ENCODE measurements around the gene MEN1.

MEN1 gene

GRCh38 chr11:64845129-64845775, 34.9 kb upstream of the MEN1 start:
- DNase-seq, result no peak

GRCh38 chr11:64844330-64845128, 34.2 kb upstream of the MEN1 start, which contains the start of gene CDC42BPG:
CDC42BPG (minus strand) TSS chr11:64844653; CDS start chr11:64844569, 84 bp downstream.
- peak; percentile 68 for DNase-seq

GRCh38 chr11:64843686-64844329, 33.5 kb upstream of the MEN1 start:
- no peak for DNase-seq

GRCh38 chr11:64842851-64843685, 32.7 kb upstream of the MEN1 start:
- DNase-seq, result peak; percentile 42

GRCh38 chr11:64842366-64842759, 32.0 kb upstream of the MEN1 start:
- no peak for DNase-seq

GRCh38 chr11:64841592-64842365, 31.4 kb upstream of the MEN1 start:
- DNase-seq, result no peak

GRCh38 chr11:64839887-64840782, 29.8 kb upstream of the MEN1 start:
- DNase-seq, result no peak

- no peak for DNase-seq
Observed at GRCh38 chr11:64839335-64839734, 29.0 kb upstream of the MEN1 start.

GRCh38 chr11:64838600-64839334, 28.4 kb upstream of the MEN1 start:
- DNase-seq, result no peak

GRCh38 chr11:64837887-64838351, 27.6 kb upstream of the MEN1 start:
- DNase-seq, result no peak

GRCh38 chr11:64836448-64837072, 26.2 kb upstream of the MEN1 start:
- DNase-seq, result no peak

GRCh38 chr11:64835616-64836447, 25.5 kb upstream of the MEN1 start:
- no peak for DNase-seq

- DNase-seq, result no peak
Observed at GRCh38 chr11:64834723-64835615, 24.6 kb upstream of the MEN1 start.

GRCh38 chr11:64834031-64834722, 23.8 kb upstream of the MEN1 start:
- DNase-seq, result no peak

GRCh38 chr11:64833509-64833908, 23.2 kb upstream of the MEN1 start:
- no peak for DNase-seq

GRCh38 chr11:64833198-64833502, 22.8 kb upstream of the MEN1 start:
- DNase-seq, result no peak
